ENCODE data around the gene LRRC59. TPM values are rescaled to one million over a fixed set of nuclear protein-coding genes. Genes with fewer than 3 reads are reported as not detected.

LRRC59 gene
- total RNA-seq, 6 donors from 2014 or later, result 19.9 to 135 (median 67.0) TPM

- 70 to 73% methylated on average over 6 to 7 of the region's 7 CpGs for WGBS, 2 donors
- Histone ChIP-seq H3K27ac (no peak overlapping the region), H3K4me3 (no peak overlapping the region), H3K9me3 (no peaks in the 10 kb centered on the region), H3K27me3 (no peaks in the 10 kb centered on the region), H3K36me3 (peaks cover 0 to 9% (median 3%) of the 10 kb centered on the region in 4 donors), H3K4me1 (peaks cover 20 to 30% (median 24%) of the 10 kb centered on the region in 4 donors)
- no peak for ATAC-seq (ENCODE audit: low FRiP score in 2 of 2)
- TF ChIP-seq CTCF (IDR thresholded peaks at IDR 0.05) (no peak), POLR2AphosphoS5 (IDR thresholded peaks at IDR 0.05) (no peak), POLR2A (IDR thresholded peaks at IDR 0.05) (no peak), EP300 (IDR thresholded peaks at IDR 0.05) (no peak)
- peak in 1 of 2 donors; percentile 54 for DNase-seq
Measured at GRCh38 chr17:50348522-50349242, 48.6 kb downstream of the LRRC59 start.

GRCh38 chr17:50347894-50348291 is 49.4 kb downstream of the LRRC59 start:
- no peaks in the 10 kb centered on the region for H3K9me3 ChIP-seq
- no peak overlapping the region for H3K27ac ChIP-seq
- no peak for TF ChIP-seq POLR2A (IDR thresholded peaks at IDR 0.05)
- TF ChIP-seq POLR2AphosphoS5 (IDR thresholded peaks at IDR 0.05), result no peak
- no peak for TF ChIP-seq EP300 (IDR thresholded peaks at IDR 0.05)
- TF ChIP-seq CTCF (IDR thresholded peaks at IDR 0.05), result no peak
- no peak overlapping the region for H3K4me3 ChIP-seq
- H3K4me1 ChIP-seq, result peaks cover 20 to 30% (median 24%) of the 10 kb centered on the region in 4 donors
- 69 to 81% methylated on average over 3 of the region's 3 CpGs for WGBS, 2 donors
- peaks cover 0 to 4% (median 0%) of the 10 kb centered on the region in 4 donors for H3K36me3 ChIP-seq
- no peaks in the 10 kb centered on the region for H3K27me3 ChIP-seq
- DNase-seq, result no peak
- no peak for ATAC-seq (ENCODE audit: low FRiP score in 2 of 2)

- peaks cover 0 to 2% (median 0%) of the 10 kb centered on the region in 4 donors for H3K36me3 ChIP-seq
- H3K27me3 ChIP-seq, result no peaks in the 10 kb centered on the region
- peaks cover 20 to 30% (median 24%) of the 10 kb centered on the region in 4 donors for H3K4me1 ChIP-seq
- ATAC-seq (ENCODE audit: low FRiP score in 2 of 2), result peak in 1 of 2 donors; percentile 19
- peak overlapping the region in 3 of 4 donors; percentile 89 to 95 (median 90) for H3K4me3 ChIP-seq
- DNase-seq, result peak in 1 of 2 donors; percentile 44
- H3K27ac ChIP-seq, result peak overlapping the region in 1 of 4 donors; percentile 78
- WGBS, 2 donors, result 52 to 72% methylated on average over 8 to 17 of the region's 17 CpGs
- no peaks in the 10 kb centered on the region for H3K9me3 ChIP-seq
- no peak for TF ChIP-seq POLR2A (IDR thresholded peaks at IDR 0.05)
- no peak for TF ChIP-seq POLR2AphosphoS5 (IDR thresholded peaks at IDR 0.05)
- no peak for TF ChIP-seq EP300 (IDR thresholded peaks at IDR 0.05)
- TF ChIP-seq CTCF (IDR thresholded peaks at IDR 0.05), result no peak
Measured at GRCh38 chr17:50347117-50347893, 50.0 kb downstream of the LRRC59 start.

- ATAC-seq (ENCODE audit: low FRiP score in 2 of 2), result peak; percentile 27 to 68
- Histone ChIP-seq H3K27me3 (no peaks in the 10 kb centered on the region), H3K4me1 (peaks cover 20 to 30% (median 24%) of the 10 kb centered on the region in 4 donors), H3K27ac (peak overlapping the region in 3 of 4 donors; percentile 69 to 78 (median 73)), H3K36me3 (no peaks in the 10 kb centered on the region), H3K4me3 (peak overlapping the region; percentile 89 to 95 (median 92)), H3K9me3 (no peaks in the 10 kb centered on the region)
- 1% methylated on average over 17 to 29 of the region's 57 CpGs for WGBS, 2 donors
- TF ChIP-seq POLR2A (IDR thresholded peaks at IDR 0.05) (no peak), EP300 (IDR thresholded peaks at IDR 0.05) (no peak), POLR2AphosphoS5 (IDR thresholded peaks at IDR 0.05) (no peak), CTCF (IDR thresholded peaks at IDR 0.05) (no peak)
- peak; percentile 48 to 90 for DNase-seq
Measured at GRCh38 chr17:50346313-50347116, 50.8 kb downstream of the LRRC59 start.

Measured in upper lobe of left lung (tissue), 6 donors.